Activated T-cell treated with anti-CD3 and anti-CD28 coated beads, Interleukin-2, amount 50 U/mL, for 4 hours (primary cell): ENCODE data around the gene KIF12. TPM values are rescaled to one million over a fixed set of nuclear protein-coding genes. Genes with fewer than 3 reads are reported as not detected.
"Not testable (repeated sequence)": the region's sequence is repeated elsewhere in the genome, so short reads cannot be mapped to it uniquely, and the experiment has no call there.

Source experiments
- ATAC-seq, 2 donors: fragments of 200-7000 bp; cut with Tn5 transposase; one replicate each; pipeline ENCODE4 v1.10.0; 2021
- DNase-seq: peaks from one replicate; pipeline ENCODE4 v3.0.0-alpha.2; 2020
- H3K27me3 Mint-ChIP-seq: one replicate; pipeline ENCODE4 v1.8.0; 2021; ENCODE audit warnings: low read depth, mixed read lengths
- H3K36me3 Mint-ChIP-seq: one replicate; pipeline ENCODE4 v1.8.0; 2022; ENCODE audit warnings: mixed read lengths; ENCODE audit not compliant: insufficient read depth
- H3K4me1 Mint-ChIP-seq: one replicate; pipeline ENCODE4 v1.8.0; 2021; ENCODE audit warnings: low read depth, mixed read lengths
- H3K4me3 Mint-ChIP-seq: one replicate; pipeline ENCODE4 v1.8.0; 2021; ENCODE audit warnings: mild to moderate bottlenecking, moderate library complexity, mixed read lengths
- H3K9me3 Mint-ChIP-seq: one replicate; pipeline ENCODE4 v1.8.0; 2021; ENCODE audit warnings: mixed read lengths
- total RNA-seq, 3 donors: library from RNA; stranded (reverse); gene quantifications; one replicate each; pipeline ENCODE4 v1.2.1, GENCODE V29; 2021

KIF12 gene
- total RNA-seq, 3 donors from 2014 or later: 0.10 TPM; not detected in 2

DNA sequence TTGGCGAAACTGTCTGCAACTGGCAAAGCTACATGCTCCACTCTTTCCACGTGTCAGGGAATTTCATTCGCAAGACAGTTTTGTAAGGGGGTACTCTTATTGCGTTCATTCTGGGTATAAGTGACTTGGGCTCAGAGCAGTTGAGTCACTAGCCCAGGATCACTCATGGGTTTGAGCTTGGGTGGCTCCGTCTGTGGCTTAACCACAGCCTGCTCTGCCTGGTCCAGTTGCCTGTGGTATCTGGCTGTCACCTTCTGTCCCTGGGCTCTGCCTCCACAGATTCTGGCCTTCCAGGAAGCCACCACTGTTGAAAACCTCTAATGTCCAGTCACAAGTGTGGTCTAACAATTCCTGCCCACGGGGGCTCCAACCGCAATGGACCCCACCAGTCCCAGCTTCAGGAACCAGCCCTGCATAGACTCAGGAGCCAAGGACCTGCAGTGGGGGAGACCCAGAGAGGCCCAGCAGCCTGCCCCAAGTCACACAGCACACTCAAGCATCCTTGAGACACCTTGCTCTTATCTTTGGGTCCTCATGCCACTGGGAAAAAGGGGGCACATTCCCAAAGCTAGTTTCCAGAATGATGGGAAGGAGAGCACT is 10.4 kb downstream of the KIF12 start:
- Mint-ChIP-seq H3K9me3 (no peaks in the 10 kb centered on the region), H3K4me1 (no peaks in the 10 kb centered on the region), H3K27me3 (peaks cover 16% of the 10 kb centered on the region), H3K4me3 (no peak overlapping the region), H3K36me3 (no peaks in the 10 kb centered on the region)
- no peak for DNase-seq
- no peak for ATAC-seq

GRCh38 chr9:114087721-114088120 is 11.4 kb downstream of the KIF12 start:
- H3K4me1 Mint-ChIP-seq: no peaks in the 10 kb centered on the region

GRCh38 chr9:114086607-114087006 is 12.5 kb downstream of the KIF12 start:
- no peaks in the 10 kb centered on the region for H3K36me3 Mint-ChIP-seq
- ATAC-seq (no peak), DNase-seq (no peak)
- H3K4me3 Mint-ChIP-seq: no peak overlapping the region
- H3K4me1 Mint-ChIP-seq: no peaks in the 10 kb centered on the region
- H3K27me3 Mint-ChIP-seq: peaks cover 10% of the 10 kb centered on the region
- H3K9me3 Mint-ChIP-seq: no peaks in the 10 kb centered on the region

More at GRCh38 chr9:114087721-114088120, 11.4 kb downstream of the KIF12 start:
- DNase-seq: no peak
- Mint-ChIP-seq H3K9me3 (no peaks in the 10 kb centered on the region), H3K36me3 (no peaks in the 10 kb centered on the region), H3K4me3 (no peak overlapping the region), H3K27me3 (peaks cover 12% of the 10 kb centered on the region)
- ATAC-seq: no peak

DNA sequence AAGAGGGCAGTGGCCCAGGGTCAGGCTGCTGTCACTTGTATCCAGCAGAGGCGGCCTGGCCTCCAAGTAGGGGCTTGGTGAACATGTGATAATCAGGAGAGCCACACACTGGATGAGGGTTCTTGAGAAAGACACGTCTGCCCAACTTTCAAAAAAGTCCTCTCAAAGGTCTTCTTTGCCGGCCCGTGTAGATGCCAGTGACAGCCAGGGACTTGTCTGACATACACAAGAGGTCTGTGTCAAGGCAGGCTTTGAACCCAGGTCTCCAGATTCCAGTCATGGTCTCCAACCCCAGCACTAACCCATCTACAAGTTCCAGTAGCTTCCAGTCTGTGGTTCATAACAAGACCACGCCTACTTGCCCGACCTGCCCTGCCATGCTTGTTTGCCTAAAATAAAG is 13.1 kb downstream of the KIF12 start:
- no peak overlapping the region for H3K4me3 Mint-ChIP-seq
- DNase-seq: no peak
- H3K36me3 Mint-ChIP-seq: no peaks in the 10 kb centered on the region
- peaks cover 10% of the 10 kb centered on the region for H3K27me3 Mint-ChIP-seq
- no peaks in the 10 kb centered on the region for H3K4me1 Mint-ChIP-seq
- ATAC-seq: no peak
- H3K9me3 Mint-ChIP-seq: no peaks in the 10 kb centered on the region

GRCh38 chr9:114085387-114085789 is 13.7 kb downstream of the KIF12 start:
- Mint-ChIP-seq H3K27me3 (peaks cover 10% of the 10 kb centered on the region), H3K9me3 (no peaks in the 10 kb centered on the region), H3K36me3 (no peaks in the 10 kb centered on the region), H3K4me1 (no peaks in the 10 kb centered on the region), H3K4me3 (no peak overlapping the region)
- DNase-seq (no peak), ATAC-seq (no peak)

- H3K4me3 Mint-ChIP-seq: no peak overlapping the region
- no peaks in the 10 kb centered on the region for H3K36me3 Mint-ChIP-seq
- no peak for ATAC-seq
- H3K27me3 Mint-ChIP-seq: peaks cover 4% of the 10 kb centered on the region
- H3K9me3 Mint-ChIP-seq: no peaks in the 10 kb centered on the region
- no peaks in the 10 kb centered on the region for H3K4me1 Mint-ChIP-seq
- no peak for DNase-seq
These were observed 14.6 kb downstream of the KIF12 start for GRCh38 chr9:114084282-114085073.

DNA sequence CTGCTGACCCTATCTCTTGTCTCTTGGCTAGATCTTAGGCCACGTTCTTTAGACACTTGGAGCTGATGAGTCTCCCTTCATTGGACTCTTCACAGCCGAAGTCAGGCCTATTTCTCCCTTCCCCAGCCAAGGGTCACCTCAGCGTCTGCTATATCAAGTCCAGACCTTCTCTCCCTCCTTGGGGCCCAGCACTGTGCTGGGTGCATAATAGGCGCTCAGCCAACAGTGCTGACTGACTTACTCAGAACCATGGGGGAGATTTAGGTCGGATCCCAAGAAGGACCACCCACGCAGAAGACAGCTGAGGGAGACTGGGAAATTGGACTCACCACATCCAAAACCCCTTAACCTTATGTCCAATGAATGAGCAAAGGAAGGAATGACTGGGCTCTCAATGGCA is 15.4 kb downstream of the KIF12 start:
- Mint-ChIP-seq H3K4me1 (no peaks in the 10 kb centered on the region), H3K9me3 (no peaks in the 10 kb centered on the region)
- no peak for ATAC-seq

DNA sequence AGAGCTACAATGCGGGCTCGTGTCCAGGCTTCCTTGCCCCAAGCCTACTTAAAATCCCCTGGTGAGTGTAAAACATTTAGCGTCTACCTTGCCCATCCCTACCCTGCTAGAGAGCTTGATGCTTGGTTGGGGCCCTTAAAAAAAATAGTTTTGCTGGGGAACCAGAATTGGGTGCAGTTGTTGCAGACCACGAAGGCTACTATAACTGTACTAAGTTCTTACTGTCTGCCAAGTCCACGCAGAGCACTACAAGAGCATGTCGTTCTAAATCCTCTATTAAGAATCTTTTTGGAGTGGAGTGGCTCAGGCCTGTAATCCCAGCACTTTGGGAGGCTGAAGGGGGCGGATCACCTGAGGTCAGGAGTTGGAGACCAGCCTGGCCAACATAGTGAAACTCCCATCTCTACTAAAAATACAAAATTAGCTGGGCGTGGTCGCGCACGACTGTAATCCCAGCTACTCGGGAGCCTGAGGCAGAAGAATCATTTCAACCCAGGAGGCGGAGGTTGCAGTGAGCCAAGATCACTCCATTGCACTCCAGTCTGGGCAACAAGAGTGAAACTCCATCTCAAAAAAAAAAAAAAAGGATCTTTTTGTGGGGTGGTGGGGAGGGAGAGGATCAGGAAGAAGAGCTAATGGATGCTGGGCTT is 16.2 kb downstream of the KIF12 start:
- H3K4me1 Mint-ChIP-seq, H3K4me3 Mint-ChIP-seq, DNase-seq, H3K27me3 Mint-ChIP-seq, ATAC-seq, H3K9me3 Mint-ChIP-seq, H3K36me3 Mint-ChIP-seq: not testable (repeated sequence)

More for the DNA sequence above, 15.4 kb downstream of the KIF12 start:
- Mint-ChIP-seq H3K27me3 (peaks cover 3% of the 10 kb centered on the region), H3K4me3 (no peak overlapping the region), H3K36me3 (no peaks in the 10 kb centered on the region)
- DNase-seq: no peak

GRCh38 chr9:114082017-114082762 is 16.9 kb downstream of the KIF12 start:
- peaks cover 5% of the 10 kb centered on the region for H3K27me3 Mint-ChIP-seq
- H3K36me3 Mint-ChIP-seq: no peaks in the 10 kb centered on the region
- H3K4me3 Mint-ChIP-seq: no peak overlapping the region
- H3K4me1 Mint-ChIP-seq: no peaks in the 10 kb centered on the region
- ATAC-seq: peak; percentile 85
- H3K9me3 Mint-ChIP-seq: no peaks in the 10 kb centered on the region
- DNase-seq: peak; percentile 79

- H3K9me3 Mint-ChIP-seq: no peaks in the 10 kb centered on the region
These were observed 17.6 kb downstream of the KIF12 start for GRCh38 chr9:114081441-114082016.

DNA sequence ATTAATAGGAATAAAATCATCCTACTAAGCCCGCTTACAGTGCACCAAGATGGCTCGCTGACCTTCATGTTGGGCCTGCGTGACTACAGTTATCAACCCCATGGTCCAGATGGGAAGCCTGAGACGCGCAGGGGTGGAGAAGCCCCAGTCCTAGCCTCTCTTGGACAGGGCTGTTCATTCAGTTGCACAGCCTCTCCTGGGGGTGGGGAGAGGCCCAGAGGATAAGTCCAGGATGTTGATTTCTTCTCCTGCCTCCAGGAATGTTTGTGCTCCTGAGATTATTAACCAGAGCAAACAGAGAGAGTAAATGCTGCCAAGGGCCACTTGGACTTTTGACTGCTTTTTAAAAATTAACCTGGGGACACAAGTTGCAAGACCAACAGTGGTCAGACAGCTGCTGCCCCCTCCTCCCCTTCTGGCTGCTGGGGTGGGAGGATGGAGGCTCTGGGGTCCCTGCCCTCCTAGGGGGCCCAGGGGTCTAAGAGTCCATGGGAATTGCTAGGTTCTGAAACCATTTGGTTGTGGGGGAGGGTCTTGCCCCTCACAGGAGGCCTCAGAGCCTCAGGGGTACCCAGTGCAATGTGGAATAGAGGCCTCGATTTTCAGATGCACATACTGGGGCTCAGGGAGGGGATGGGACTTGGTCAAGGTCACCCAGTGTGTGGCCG is 18.2 kb downstream of the KIF12 start:
- Mint-ChIP-seq H3K9me3 (no peaks in the 10 kb centered on the region), H3K27me3 (peaks cover 12% of the 10 kb centered on the region), H3K4me3 (no peak overlapping the region), H3K4me1 (no peaks in the 10 kb centered on the region), H3K36me3 (no peaks in the 10 kb centered on the region)
- DNase-seq: no peak
- ATAC-seq: no peak

More at GRCh38 chr9:114081441-114082016, 17.6 kb downstream of the KIF12 start:
- H3K4me3 Mint-ChIP-seq: no peak overlapping the region
- no peak for DNase-seq
- no peaks in the 10 kb centered on the region for H3K4me1 Mint-ChIP-seq
- no peak for ATAC-seq
- H3K27me3 Mint-ChIP-seq: peaks cover 11% of the 10 kb centered on the region
- H3K36me3 Mint-ChIP-seq: no peaks in the 10 kb centered on the region

DNA sequence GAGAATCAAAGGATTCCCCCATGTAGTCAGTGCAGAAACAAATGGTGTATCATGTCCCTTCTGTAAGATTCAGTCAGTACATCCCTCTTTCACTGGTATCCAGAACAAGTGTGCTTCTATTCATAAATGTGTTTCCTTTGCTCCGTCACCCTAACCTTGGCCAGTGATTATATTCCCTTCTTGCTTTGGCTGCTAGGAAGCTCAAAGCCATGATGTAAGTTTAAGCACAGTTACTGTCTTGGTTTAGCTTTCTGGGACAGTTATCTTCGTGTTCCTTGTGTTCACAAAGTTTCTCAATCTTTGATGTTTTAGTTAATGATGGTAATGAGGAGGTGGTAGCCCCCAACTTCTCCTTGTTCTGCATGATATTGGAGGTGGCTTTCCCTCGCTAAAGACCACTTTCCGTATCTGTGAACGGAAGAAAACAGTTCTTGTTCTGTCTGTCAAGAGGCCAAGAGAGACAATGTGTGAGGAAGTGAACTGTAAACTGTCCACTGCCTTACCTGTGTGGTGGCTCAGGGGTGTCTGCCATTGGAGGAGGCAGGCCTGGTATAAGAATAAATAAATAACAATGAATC is 18.8 kb downstream of the KIF12 start:
- ATAC-seq (no peak), DNase-seq (no peak)
- H3K36me3 Mint-ChIP-seq: no peaks in the 10 kb centered on the region
- H3K4me1 Mint-ChIP-seq: no peaks in the 10 kb centered on the region
- H3K27me3 Mint-ChIP-seq: peaks cover 18% of the 10 kb centered on the region
- H3K9me3 Mint-ChIP-seq: no peaks in the 10 kb centered on the region
- H3K4me3 Mint-ChIP-seq: no peak overlapping the region

DNA sequence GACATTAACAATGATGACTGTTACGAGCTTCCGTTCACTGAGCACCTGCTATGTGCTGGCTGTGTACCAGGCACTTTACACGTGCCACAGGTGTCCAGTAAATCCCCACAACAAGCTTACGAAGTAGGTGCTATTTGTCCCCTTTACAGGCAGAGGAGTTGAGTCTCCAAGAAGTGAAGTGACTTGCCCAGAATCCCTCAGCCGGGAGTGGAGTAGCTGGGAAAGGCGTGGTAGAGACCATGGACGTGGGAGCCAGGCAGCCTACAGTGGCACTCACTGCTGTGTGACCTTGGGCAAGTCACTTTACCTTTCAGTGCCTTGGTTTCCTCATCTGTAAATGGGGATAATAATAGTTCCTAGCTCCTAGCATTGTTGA is 20.3 kb downstream of the KIF12 start:
- Mint-ChIP-seq H3K4me3 (no peak overlapping the region), H3K4me1 (no peaks in the 10 kb centered on the region), H3K36me3 (no peaks in the 10 kb centered on the region), H3K27me3 (peaks cover 16% of the 10 kb centered on the region), H3K9me3 (no peaks in the 10 kb centered on the region)
- DNase-seq (no peak), ATAC-seq (no peak)
